SIG-M5 (cell line): ENCODE results near the gene PIK3R5.
"Not testable (repeated sequence)": the region's sequence is repeated elsewhere in the genome, so short reads cannot be mapped to it uniquely, and the experiment has no call there.

ENCODE experiments used
- DNase-seq: peaks from one replicate; lab custom pipeline; 2025; lab: John Stamatoyannopoulos, UW

The PIK3R5 gene

GRCh38 chr17:8856869-8857575, 108.5 kb downstream of the PIK3R5 start:
- DNase-seq = no peak

- DNase-seq = not testable (repeated sequence)
Observed at GRCh38 chr17:8856205-8856603, 109.3 kb downstream of the PIK3R5 start.

GRCh38 chr17:8855477-8856204, 109.9 kb downstream of the PIK3R5 start:
- DNase-seq = no peak

- no peak for DNase-seq
Observed at GRCh38 chr17:8851600-8851999, 113.9 kb downstream of the PIK3R5 start.

GRCh38 chr17:8849311-8850041, 116.0 kb downstream of the PIK3R5 start:
- DNase-seq = no peak

GRCh38 chr17:8847891-8848290, 117.6 kb downstream of the PIK3R5 start:
- no peak for DNase-seq

GRCh38 chr17:8846768-8847211, 118.7 kb downstream of the PIK3R5 start:
- DNase-seq = no peak

- no peak for DNase-seq
Observed at GRCh38 chr17:8844229-8845218, 121.0 kb downstream of the PIK3R5 start.

- no peak for DNase-seq
Observed at GRCh38 chr17:8843344-8843743, 122.2 kb downstream of the PIK3R5 start.

GRCh38 chr17:8841844-8842243, 123.7 kb downstream of the PIK3R5 start:
- no peak for DNase-seq

- DNase-seq = no peak
Observed at GRCh38 chr17:8839410-8839935, 126.0 kb downstream of the PIK3R5 start.

GRCh38 chr17:8838551-8839095, 126.9 kb downstream of the PIK3R5 start:
- no peak for DNase-seq

- no peak for DNase-seq
Observed at GRCh38 chr17:8837563-8838075, 127.9 kb downstream of the PIK3R5 start.

GRCh38 chr17:8836821-8837562, 128.5 kb downstream of the PIK3R5 start:
- DNase-seq = no peak

GRCh38 chr17:8835631-8836364, 129.7 kb downstream of the PIK3R5 start:
- no peak for DNase-seq

GRCh38 chr17:8835106-8835505, 130.4 kb downstream of the PIK3R5 start:
- DNase-seq = no peak

GRCh38 chr17:8832711-8833352, 132.7 kb downstream of the PIK3R5 start:
- no peak for DNase-seq

- no peak for DNase-seq
Observed at GRCh38 chr17:8831234-8831849, 134.2 kb downstream of the PIK3R5 start.
